ENCODE data around the gene GRIA4. TPM values are rescaled to one million over a fixed set of nuclear protein-coding genes. Genes with fewer than 3 reads are reported as not detected.
A peak's percentile ranks its signal among the peaks of the same experiment; 100 is the strongest.
"Not testable (repeated sequence)": the region's sequence is repeated elsewhere in the genome, so short reads cannot be mapped to it uniquely, and the experiment has no call there.

Gene GRIA4
- polyA plus RNA-seq, 1 donor from 2014 or later = not detected

GRCh38 chr11:105968021-105968697, 358.3 kb downstream of the GRIA4 start:
- H3K4me3 Mint-ChIP-seq = no peak overlapping the region
- no peaks in the 10 kb centered on the region for H3K36me3 Mint-ChIP-seq
- H3K9me3 Mint-ChIP-seq = no peaks in the 10 kb centered on the region
- no peaks in the 10 kb centered on the region for H3K27me3 Mint-ChIP-seq
- no peak overlapping the region for H3K27ac Mint-ChIP-seq
- H3K4me1 Mint-ChIP-seq = no peaks in the 10 kb centered on the region

GRCh38 chr11:105969756-105970155, 359.9 kb downstream of the GRIA4 start:
- no peak overlapping the region for H3K4me3 Mint-ChIP-seq

GRCh38 chr11:105975128-105975527, 365.3 kb downstream of the GRIA4 start:
- H3K4me3 Mint-ChIP-seq = no peak overlapping the region
- H3K9me3 Mint-ChIP-seq = no peaks in the 10 kb centered on the region
- H3K36me3 Mint-ChIP-seq = no peaks in the 10 kb centered on the region

More at GRCh38 chr11:105969756-105970155, 359.9 kb downstream of the GRIA4 start:
- Mint-ChIP-seq H3K4me1 (no peaks in the 10 kb centered on the region), H3K27ac (no peak overlapping the region), H3K9me3 (no peaks in the 10 kb centered on the region), H3K27me3 (no peaks in the 10 kb centered on the region), H3K36me3 (no peaks in the 10 kb centered on the region)

GRCh38 chr11:105979997-105980703, 370.3 kb downstream of the GRIA4 start:
- Mint-ChIP-seq H3K27me3 (no peaks in the 10 kb centered on the region), H3K4me1 (no peaks in the 10 kb centered on the region), H3K36me3 (no peaks in the 10 kb centered on the region), H3K9me3 (no peaks in the 10 kb centered on the region), H3K27ac (no peak overlapping the region), H3K4me3 (no peak overlapping the region)

More at GRCh38 chr11:105975128-105975527, 365.3 kb downstream of the GRIA4 start:
- Mint-ChIP-seq H3K27ac (no peak overlapping the region), H3K4me1 (no peaks in the 10 kb centered on the region), H3K27me3 (no peaks in the 10 kb centered on the region)

GRCh38 chr11:105986554-105986953, 376.7 kb downstream of the GRIA4 start:
- no peaks in the 10 kb centered on the region for H3K27me3 Mint-ChIP-seq
- no peak overlapping the region for H3K27ac Mint-ChIP-seq
- H3K9me3 Mint-ChIP-seq = no peaks in the 10 kb centered on the region
- no peaks in the 10 kb centered on the region for H3K4me1 Mint-ChIP-seq
- peaks cover 3% of the 10 kb centered on the region for H3K36me3 Mint-ChIP-seq
- no peak overlapping the region for H3K4me3 Mint-ChIP-seq

GRCh38 chr11:105988197-105988596, 378.3 kb downstream of the GRIA4 start:
- Mint-ChIP-seq H3K4me1 (no peaks in the 10 kb centered on the region), H3K27me3 (no peaks in the 10 kb centered on the region), H3K9me3 (peaks cover 0 to 2% (median 0%) of the 10 kb centered on the region in 3 donors), H3K4me3 (no peak overlapping the region), H3K27ac (no peak overlapping the region), H3K36me3 (peaks cover 4% of the 10 kb centered on the region)

GRCh38 chr11:105989124-105989523, 379.3 kb downstream of the GRIA4 start:
- Mint-ChIP-seq H3K4me1 (no peaks in the 10 kb centered on the region), H3K27ac (no peak overlapping the region), H3K36me3 (peaks cover 10% of the 10 kb centered on the region), H3K27me3 (no peaks in the 10 kb centered on the region), H3K9me3 (peaks cover 0 to 6% (median 2%) of the 10 kb centered on the region in 3 donors), H3K4me3 (no peak overlapping the region)

GRCh38 chr11:105991888-105992287, 382.0 kb downstream of the GRIA4 start:
- H3K4me3 Mint-ChIP-seq = no peak overlapping the region
- no peaks in the 10 kb centered on the region for H3K4me1 Mint-ChIP-seq
- H3K9me3 Mint-ChIP-seq = peaks cover 0 to 6% (median 2%) of the 10 kb centered on the region in 3 donors
- H3K27ac Mint-ChIP-seq = no peak overlapping the region
- peaks cover 17% of the 10 kb centered on the region for H3K36me3 Mint-ChIP-seq
- H3K27me3 Mint-ChIP-seq = no peaks in the 10 kb centered on the region

GRCh38 chr11:106001304-106002012, 391.6 kb downstream of the GRIA4 start:
- Mint-ChIP-seq H3K27ac (no peak overlapping the region), H3K9me3 (peaks cover 0 to 12% (median 4%) of the 10 kb centered on the region in 3 donors), H3K27me3 (no peaks in the 10 kb centered on the region)

GRCh38 chr11:106003094-106003493, 393.2 kb downstream of the GRIA4 start:
- H3K27me3 Mint-ChIP-seq, H3K4me1 Mint-ChIP-seq, H3K4me3 Mint-ChIP-seq, H3K27ac Mint-ChIP-seq: not testable (repeated sequence)
- peaks cover 31% of the 10 kb centered on the region for H3K36me3 Mint-ChIP-seq
- H3K9me3 Mint-ChIP-seq = peaks cover 0 to 12% (median 4%) of the 10 kb centered on the region in 3 donors

More at GRCh38 chr11:106001304-106002012, 391.6 kb downstream of the GRIA4 start:
- H3K4me3 Mint-ChIP-seq = peak overlapping the region in 1 of 4 donors; percentile 1
- peaks cover 0 to 12% (median 7%) of the 10 kb centered on the region in 3 donors for H3K4me1 Mint-ChIP-seq
- H3K36me3 Mint-ChIP-seq = peaks cover 20% of the 10 kb centered on the region

- Mint-ChIP-seq H3K27ac (peak overlapping the region in 1 of 3 donors; percentile 73), H3K4me3 (no peak overlapping the region), H3K36me3 (peaks cover 33% of the 10 kb centered on the region), H3K27me3 (no peaks in the 10 kb centered on the region), H3K4me1 (peaks cover 13 to 34% (median 14%) of the 10 kb centered on the region in 3 donors), H3K9me3 (peaks cover 0 to 3% (median 0%) of the 10 kb centered on the region in 3 donors)
Measured at GRCh38 chr11:106011481-106011880, 401.6 kb downstream of the GRIA4 start.

GRCh38 chr11:106012744-106013143, 402.9 kb downstream of the GRIA4 start:
- H3K4me1 Mint-ChIP-seq = peaks cover 17 to 36% (median 18%) of the 10 kb centered on the region in 3 donors
- peak overlapping the region in 1 of 3 donors; percentile 13 for H3K27ac Mint-ChIP-seq
- no peaks in the 10 kb centered on the region for H3K27me3 Mint-ChIP-seq
- no peak overlapping the region for H3K4me3 Mint-ChIP-seq
- H3K9me3 Mint-ChIP-seq = peaks cover 0 to 3% (median 0%) of the 10 kb centered on the region in 3 donors
- H3K36me3 Mint-ChIP-seq = peaks cover 23% of the 10 kb centered on the region

- peaks cover 17% of the 10 kb centered on the region for H3K36me3 Mint-ChIP-seq
- peaks cover 0 to 3% (median 0%) of the 10 kb centered on the region in 3 donors for H3K9me3 Mint-ChIP-seq
- H3K27me3 Mint-ChIP-seq = no peaks in the 10 kb centered on the region
- no peak overlapping the region for H3K27ac Mint-ChIP-seq
- peaks cover 21 to 43% (median 26%) of the 10 kb centered on the region in 3 donors for H3K4me1 Mint-ChIP-seq
- H3K4me3 Mint-ChIP-seq = no peak overlapping the region
Measured at GRCh38 chr11:106014035-106014434, 404.2 kb downstream of the GRIA4 start.

GRCh38 chr11:106014620-106015019, 404.7 kb downstream of the GRIA4 start:
- H3K36me3 Mint-ChIP-seq = peaks cover 16% of the 10 kb centered on the region
- H3K27ac Mint-ChIP-seq = no peak overlapping the region
- H3K27me3 Mint-ChIP-seq = no peaks in the 10 kb centered on the region
- peaks cover 22 to 43% (median 31%) of the 10 kb centered on the region in 3 donors for H3K4me1 Mint-ChIP-seq
- peak overlapping the region in 1 of 4 donors; percentile 23 for H3K4me3 Mint-ChIP-seq
- peaks cover 0 to 2% (median 0%) of the 10 kb centered on the region in 3 donors for H3K9me3 Mint-ChIP-seq

GRCh38 chr11:106015066-106015465, 405.2 kb downstream of the GRIA4 start:
- Mint-ChIP-seq H3K9me3 (no peaks in the 10 kb centered on the region), H3K36me3 (peaks cover 14% of the 10 kb centered on the region), H3K4me3 (no peak overlapping the region), H3K27ac (no peak overlapping the region), H3K27me3 (no peaks in the 10 kb centered on the region), H3K4me1 (peaks cover 22 to 43% (median 36%) of the 10 kb centered on the region in 3 donors)
